ENCODE data around the gene BSND.

BSND gene

DNA sequence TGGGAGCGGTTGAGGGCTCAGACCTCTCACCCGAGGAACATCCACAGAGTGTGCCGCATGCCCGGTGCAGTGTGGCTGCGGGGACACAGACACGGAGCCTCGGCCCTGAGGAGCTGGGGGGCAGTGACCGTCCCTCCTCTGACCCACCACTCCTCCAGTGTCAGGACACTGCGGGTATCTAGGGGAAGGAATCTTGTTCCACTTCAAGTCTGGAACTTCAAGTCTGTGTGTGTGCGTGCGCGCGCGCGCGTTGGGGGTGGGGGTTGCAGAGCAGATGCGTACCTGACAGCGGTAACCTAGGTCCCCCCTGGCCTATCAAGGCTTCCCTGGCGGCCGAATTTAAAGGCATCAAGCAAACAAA is 57.9 kb downstream of the BSND start:
- intact Hi-C loops (cut with micrococcal nuclease): no loop called here
- H3K9me3 Mint-ChIP-seq: no peaks in the 10 kb centered on the region
- no peak overlapping the region for H3K27ac Mint-ChIP-seq
- no peaks in the 10 kb centered on the region for H3K27me3 Mint-ChIP-seq
- no peaks in the 10 kb centered on the region for H3K4me1 Mint-ChIP-seq (ENCODE audit: low read depth)
- no peaks in the 10 kb centered on the region for H3K36me3 Mint-ChIP-seq (ENCODE audit: low read depth)
- no peak overlapping the region for H3K4me3 Mint-ChIP-seq

DNA sequence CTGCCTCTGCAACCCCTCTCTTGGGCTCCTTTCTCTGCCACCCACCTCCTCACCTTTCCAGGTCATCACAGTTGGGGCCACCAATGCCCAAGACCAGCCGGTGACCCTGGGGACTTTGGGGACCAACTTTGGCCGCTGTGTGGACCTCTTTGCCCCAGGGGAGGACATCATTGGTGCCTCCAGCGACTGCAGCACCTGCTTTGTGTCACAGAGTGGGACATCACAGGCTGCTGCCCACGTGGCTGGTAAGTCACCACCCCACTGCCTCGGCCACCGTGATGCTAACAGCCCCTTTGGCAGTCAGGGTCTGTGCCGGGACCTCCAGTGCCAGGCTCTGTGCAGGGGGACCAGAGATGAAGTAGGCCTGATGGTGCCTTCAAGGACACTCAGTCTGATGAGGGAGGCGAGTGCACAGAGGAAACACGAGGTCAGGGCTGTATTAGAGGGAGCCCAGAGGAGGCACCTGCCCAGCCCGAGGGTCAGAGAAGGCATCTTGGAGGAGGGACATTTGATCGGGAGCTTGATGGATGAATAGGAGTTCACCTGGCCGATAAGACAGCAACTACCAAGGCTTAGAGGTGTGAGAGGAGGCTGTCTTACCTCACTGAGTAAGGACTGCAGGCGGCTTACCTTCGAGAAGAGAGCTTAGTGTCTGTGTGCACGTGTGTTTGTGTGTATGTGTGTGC is 58.7 kb downstream of the BSND start:
- Mint-ChIP-seq H3K9me3 (no peaks in the 10 kb centered on the region), H3K27me3 (no peaks in the 10 kb centered on the region), H3K27ac (no peak overlapping the region), H3K36me3 (ENCODE audit: low read depth) (no peaks in the 10 kb centered on the region), H3K4me3 (no peak overlapping the region), H3K4me1 (ENCODE audit: low read depth) (no peaks in the 10 kb centered on the region)
- intact Hi-C loops (cut with micrococcal nuclease): no loop called here

- H3K27ac Mint-ChIP-seq: no peak overlapping the region
- H3K9me3 Mint-ChIP-seq: no peaks in the 10 kb centered on the region
- intact Hi-C loops (cut with micrococcal nuclease): no loop called here
- no peaks in the 10 kb centered on the region for H3K4me1 Mint-ChIP-seq (ENCODE audit: low read depth)
- no peaks in the 10 kb centered on the region for H3K27me3 Mint-ChIP-seq
- no peaks in the 10 kb centered on the region for H3K36me3 Mint-ChIP-seq (ENCODE audit: low read depth)
- H3K4me3 Mint-ChIP-seq: no peak overlapping the region
Measured at GRCh38 chr1:55057956-55058298, 59.2 kb downstream of the BSND start.

DNA sequence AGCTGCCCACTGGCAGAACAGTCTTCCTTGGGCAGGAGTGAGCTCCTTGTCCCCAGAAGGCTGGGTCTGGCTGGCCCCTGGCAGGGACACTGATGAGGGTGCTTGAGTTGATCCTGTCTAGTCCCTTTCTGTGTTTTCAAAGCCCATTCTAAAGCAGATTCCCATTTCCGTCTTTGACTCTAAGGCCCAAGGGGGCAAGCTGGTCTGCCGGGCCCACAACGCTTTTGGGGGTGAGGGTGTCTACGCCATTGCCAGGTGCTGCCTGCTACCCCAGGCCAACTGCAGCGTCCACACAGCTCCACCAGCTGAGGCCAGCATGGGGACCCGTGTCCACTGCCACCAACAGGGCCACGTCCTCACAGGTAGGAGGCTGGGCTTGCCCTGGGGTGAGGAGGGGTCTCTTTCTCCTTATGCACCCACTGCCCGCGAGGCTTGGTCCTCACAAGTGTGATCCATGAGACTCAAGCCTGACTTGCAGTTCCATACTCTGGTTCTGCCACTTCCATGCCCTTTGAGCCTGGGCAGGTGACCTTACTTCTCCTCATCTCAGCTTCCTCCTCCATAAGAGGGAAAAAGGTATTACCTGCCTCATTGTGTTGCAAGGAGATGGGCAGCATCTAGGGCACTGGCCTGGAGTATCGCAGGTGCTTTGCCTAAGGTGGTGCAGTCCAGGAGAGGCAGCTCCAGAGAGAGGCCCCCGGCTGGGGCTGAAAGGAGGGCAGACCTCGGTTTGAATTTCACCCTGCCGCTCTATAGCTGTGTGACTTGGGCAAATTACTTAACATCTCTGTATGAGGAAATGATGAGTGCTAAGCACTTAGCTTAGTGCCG is 60.8 kb downstream of the BSND start:
- intact Hi-C loops (cut with micrococcal nuclease): no loop called here
- no peak overlapping the region for H3K27ac Mint-ChIP-seq
- H3K27me3 Mint-ChIP-seq: no peaks in the 10 kb centered on the region
- no peaks in the 10 kb centered on the region for H3K36me3 Mint-ChIP-seq (ENCODE audit: low read depth)
- no peaks in the 10 kb centered on the region for H3K4me1 Mint-ChIP-seq (ENCODE audit: low read depth)
- H3K9me3 Mint-ChIP-seq: no peaks in the 10 kb centered on the region
- no peak overlapping the region for H3K4me3 Mint-ChIP-seq

DNA sequence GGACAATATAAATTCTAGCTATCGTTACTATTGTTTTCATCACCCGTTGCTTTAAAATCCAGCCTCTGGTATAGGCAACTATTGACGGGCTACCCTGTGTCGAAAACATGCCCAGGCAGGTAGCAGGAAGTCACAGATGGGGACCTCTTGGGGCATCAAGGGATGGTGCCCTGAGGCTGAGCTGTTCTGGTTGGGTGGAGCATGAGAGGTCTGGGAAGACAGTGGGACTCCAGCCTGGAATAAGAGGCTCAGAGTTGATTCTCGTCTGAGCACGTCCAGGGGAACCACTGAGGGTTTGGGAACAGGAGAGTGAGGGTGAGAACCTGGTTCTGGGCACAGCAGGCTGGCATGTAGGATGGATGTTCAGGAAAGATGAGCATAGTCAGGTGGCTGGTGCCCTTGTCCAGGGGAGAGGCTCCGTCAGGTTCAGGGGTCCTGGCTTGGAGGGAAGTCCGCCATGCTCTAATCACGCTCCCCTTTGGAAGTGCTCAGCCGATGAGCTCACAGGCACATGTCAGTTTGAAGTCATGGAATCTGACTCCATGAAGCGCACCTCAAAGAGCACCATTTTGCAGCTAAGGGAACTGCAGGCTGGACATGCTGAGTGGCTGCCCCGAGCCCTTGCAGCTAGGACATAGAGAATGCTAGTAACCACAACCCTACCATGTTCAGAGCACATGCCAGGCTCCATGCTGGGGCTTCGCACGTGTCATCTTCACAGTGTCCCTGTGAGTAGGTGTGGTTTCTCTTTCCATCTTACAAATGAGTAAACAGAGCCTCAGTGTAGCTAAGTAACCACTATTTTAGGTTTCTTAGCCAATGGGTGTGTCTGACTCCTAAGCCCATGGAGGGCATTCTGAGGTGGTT is 61.6 kb downstream of the BSND start:
- Mint-ChIP-seq H3K36me3 (ENCODE audit: low read depth) (no peaks in the 10 kb centered on the region), H3K4me3 (no peak overlapping the region), H3K27ac (no peak overlapping the region), H3K9me3 (no peaks in the 10 kb centered on the region), H3K27me3 (no peaks in the 10 kb centered on the region), H3K4me1 (ENCODE audit: low read depth) (no peaks in the 10 kb centered on the region)
- intact Hi-C loops (cut with micrococcal nuclease): no loop called here

DNA sequence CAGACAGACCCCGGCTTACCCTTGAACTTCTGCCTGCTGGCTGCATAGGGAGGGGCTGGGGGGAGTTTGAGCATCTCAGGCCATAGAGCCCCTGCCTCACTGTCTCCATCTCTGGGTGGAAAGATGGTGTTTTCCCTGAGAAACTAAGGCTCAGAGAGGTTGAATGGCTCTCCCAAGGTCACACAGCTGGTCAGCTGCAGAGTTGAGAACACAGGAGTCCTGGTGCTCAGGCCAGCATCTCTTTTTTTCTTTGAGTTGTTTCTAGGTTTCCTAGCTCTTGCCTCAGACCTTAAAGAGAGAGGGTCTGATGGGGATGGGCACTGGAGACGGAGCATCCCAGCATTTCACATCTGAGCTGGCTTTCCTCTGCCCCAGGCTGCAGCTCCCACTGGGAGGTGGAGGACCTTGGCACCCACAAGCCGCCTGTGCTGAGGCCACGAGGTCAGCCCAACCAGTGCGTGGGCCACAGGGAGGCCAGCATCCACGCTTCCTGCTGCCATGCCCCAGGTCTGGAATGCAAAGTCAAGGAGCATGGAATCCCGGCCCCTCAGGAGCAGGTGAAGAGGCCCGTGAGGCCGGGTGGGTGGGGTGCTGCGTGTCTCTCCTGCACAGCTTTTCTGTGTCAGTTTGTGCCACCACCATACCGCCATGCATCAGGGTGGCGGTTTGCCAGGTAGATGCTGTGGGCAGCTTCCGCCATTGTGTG is 62.4 kb downstream of the BSND start:
- intact Hi-C loops (cut with micrococcal nuclease): no loop called here
- Mint-ChIP-seq H3K9me3 (no peaks in the 10 kb centered on the region), H3K36me3 (ENCODE audit: low read depth) (peaks cover under 1% of the 10 kb centered on the region), H3K27me3 (no peaks in the 10 kb centered on the region), H3K4me3 (no peak overlapping the region), H3K4me1 (ENCODE audit: low read depth) (no peaks in the 10 kb centered on the region), H3K27ac (no peak overlapping the region)

All from dendritic cell treated with granulocyte-macrophage colony-stimulating factor and Interleukin-4, amounts not matched to agents 40 ng/mL and 50 ng/mL, for 4 days (primary cell).